Epithelial cell of proximal tubule (primary cell): ENCODE results near the gene BCKDHA. TPM values are rescaled to one million over a fixed set of nuclear protein-coding genes. Genes with fewer than 3 reads are reported as not detected.
A peak's percentile ranks its signal among the peaks of the same experiment; 100 is the strongest.
"Not testable (repeated sequence)": the region's sequence is repeated elsewhere in the genome, so short reads cannot be mapped to it uniquely, and the experiment has no call there.

Experiments
- DNase-seq: peaks from one replicate; pipeline ENCODE4 v3.0.0-alpha.2; 2011; ENCODE audit warnings: low read depth
- H3K4me3 ChIP-seq: 2 replicates; pipeline ENCODE4 v1.5.1; 2011; ENCODE audit warnings: low read depth, mild to moderate bottlenecking, low read length
- total RNA-seq: library from RNA; depleted of rRNA; stranded (reverse); fragments of >200 nt; gene quantifications from 2 replicates; pipeline ENCODE4 v1.2.3, GENCODE V29; 2015
- TF ChIP-seq, protein P1 (sequence below): conservative IDR thresholded peaks from 2 replicates; pipeline ENCODE4 v1.5.1; 2012; ENCODE audit warnings: low read depth, mild to moderate bottlenecking, low read length

The BCKDHA gene
- total RNA-seq, 1 donor from 2014 or later, result 35.7 TPM

- no peak for DNase-seq
- H3K4me3 ChIP-seq, result peak overlapping the region; percentile 58
- TF ChIP-seq, protein P1, sequence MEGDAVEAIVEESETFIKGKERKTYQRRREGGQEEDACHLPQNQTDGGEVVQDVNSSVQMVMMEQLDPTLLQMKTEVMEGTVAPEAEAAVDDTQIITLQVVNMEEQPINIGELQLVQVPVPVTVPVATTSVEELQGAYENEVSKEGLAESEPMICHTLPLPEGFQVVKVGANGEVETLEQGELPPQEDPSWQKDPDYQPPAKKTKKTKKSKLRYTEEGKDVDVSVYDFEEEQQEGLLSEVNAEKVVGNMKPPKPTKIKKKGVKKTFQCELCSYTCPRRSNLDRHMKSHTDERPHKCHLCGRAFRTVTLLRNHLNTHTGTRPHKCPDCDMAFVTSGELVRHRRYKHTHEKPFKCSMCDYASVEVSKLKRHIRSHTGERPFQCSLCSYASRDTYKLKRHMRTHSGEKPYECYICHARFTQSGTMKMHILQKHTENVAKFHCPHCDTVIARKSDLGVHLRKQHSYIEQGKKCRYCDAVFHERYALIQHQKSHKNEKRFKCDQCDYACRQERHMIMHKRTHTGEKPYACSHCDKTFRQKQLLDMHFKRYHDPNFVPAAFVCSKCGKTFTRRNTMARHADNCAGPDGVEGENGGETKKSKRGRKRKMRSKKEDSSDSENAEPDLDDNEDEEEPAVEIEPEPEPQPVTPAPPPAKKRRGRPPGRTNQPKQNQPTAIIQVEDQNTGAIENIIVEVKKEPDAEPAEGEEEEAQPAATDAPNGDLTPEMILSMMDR, result no peak
These were observed 20.6 kb upstream of the BCKDHA start for GRCh38 chr19:41376998-41377365.

DNA sequence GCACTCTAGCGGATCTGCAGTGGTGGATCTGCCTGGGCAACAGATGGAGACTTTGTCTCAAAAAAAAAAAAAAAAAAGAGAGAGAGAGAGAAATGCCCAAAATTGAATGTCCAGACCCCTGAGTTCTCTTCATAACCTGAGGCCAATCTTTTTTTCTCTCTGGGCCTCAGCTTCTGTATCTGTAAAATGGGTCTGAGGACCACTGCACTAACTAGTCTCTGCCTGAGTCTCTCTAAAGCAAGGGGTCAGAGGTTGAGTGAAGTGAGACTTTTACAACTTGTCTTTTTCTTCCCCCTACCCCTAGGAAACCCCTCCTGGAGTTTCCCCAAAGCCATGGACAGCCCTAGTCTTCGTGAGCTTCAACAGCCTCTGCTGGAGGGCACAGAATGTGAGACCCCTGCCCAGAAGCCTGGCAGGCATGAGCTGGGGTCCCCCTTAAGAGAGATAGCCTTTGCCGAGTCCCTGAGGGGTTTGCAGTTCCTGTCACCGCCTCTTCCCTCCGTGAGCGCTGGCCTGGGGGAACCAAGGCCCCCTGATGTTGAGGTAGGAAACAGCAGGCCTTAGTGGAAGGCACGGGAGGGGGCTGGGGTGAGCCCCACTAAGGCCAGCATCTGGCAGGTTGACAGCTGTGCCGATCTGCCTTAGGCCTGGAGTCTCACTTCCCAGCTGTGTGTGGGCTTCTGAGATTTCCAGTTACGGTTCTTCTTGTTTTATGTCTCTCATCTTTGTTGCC lies 19.5 kb upstream of the BCKDHA start:
- H3K4me3 ChIP-seq, result no peak overlapping the region
- DNase-seq, result no peak
- TF ChIP-seq, protein P1, result no peak

GRCh38 chr19:41381536-41381935 lies 16.1 kb upstream of the BCKDHA start:
- not testable (repeated sequence) for H3K4me3 ChIP-seq, DNase-seq

- TF ChIP-seq, protein P1, result no peak
- DNase-seq, result no peak
- H3K4me3 ChIP-seq, result no peak overlapping the region
These were observed 13.3 kb upstream of the BCKDHA start for GRCh38 chr19:41384351-41384750.

DNA sequence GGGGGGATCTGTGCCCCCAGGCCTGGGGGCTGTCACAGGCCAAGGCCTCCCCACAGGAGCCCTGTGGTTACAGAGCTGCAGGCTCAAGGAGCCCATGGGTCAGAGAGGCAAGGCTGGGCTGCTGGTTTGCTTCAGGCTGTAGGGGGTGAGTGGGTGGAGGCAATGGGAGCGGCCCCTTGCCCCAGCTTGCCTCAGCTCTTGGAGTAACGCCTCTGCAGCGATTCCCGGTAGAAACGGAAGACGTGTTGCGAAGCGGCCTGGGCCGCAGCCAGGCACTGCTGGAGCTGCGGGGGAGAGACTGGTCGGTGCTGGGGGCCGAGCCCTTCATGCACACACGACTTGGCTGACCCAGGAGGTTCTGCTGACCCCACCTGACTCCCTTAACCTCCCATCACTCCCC lies 11.2 kb upstream of the BCKDHA start:
- no peak overlapping the region for H3K4me3 ChIP-seq
- TF ChIP-seq, protein P1, result no peak
- DNase-seq, result no peak

DNA sequence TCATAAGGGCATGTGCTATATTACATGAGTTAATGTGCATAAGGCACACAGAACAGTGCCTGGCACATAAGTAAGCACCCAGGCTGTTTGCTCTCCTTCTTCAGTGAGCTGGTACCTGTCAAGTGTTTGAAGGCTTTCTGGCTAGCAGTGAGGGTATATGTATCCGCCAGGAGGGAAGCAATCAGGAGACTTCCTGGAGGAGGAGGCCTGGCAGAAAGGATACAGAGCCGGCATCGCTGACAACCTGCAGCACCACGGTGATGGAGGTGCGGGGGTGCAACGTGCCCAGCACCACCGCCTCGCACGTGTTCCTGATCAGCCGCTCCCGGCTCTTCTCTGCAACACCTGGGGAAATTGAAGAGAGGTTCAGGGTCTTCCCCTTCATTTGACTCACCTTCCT lies 6.0 kb upstream of the BCKDHA start:
- TF ChIP-seq, protein P1, result no peak
- H3K4me3 ChIP-seq, result no peak overlapping the region
- no peak for DNase-seq

DNA sequence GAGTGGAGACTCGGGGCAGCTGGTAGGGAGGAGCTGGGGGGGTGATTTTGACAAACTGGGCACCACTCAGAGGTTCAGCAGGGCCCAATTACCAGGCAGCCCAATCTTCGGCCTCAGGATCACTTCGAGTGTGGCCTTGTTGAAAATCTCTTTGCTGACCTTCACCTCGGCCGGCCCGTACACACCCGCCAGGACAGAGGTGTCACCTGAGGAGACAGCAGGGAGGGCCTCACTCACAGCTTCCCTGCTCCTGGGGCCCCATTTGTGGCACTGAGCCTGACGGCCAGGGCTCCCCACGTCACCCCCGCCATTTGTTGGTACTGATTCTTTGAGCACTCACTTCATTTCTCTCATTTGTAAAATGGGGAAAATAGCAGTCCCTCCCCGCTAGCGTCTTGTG lies 4.8 kb upstream of the BCKDHA start:
- TF ChIP-seq, protein P1, result no peak
- H3K4me3 ChIP-seq, result no peak overlapping the region
- DNase-seq, result no peak
